Endodermal cell (in vitro differentiated cells): ENCODE measurements around the gene KIFC3. TPM values are rescaled to one million over a fixed set of nuclear protein-coding genes. Genes with fewer than 3 reads are reported as not detected.
"Not testable (repeated sequence)": the region's sequence is repeated elsewhere in the genome, so short reads cannot be mapped to it uniquely, and the experiment has no call there.

ENCODE experiments used
- DNase-seq: peaks from one replicate; pipeline ENCODE4 v3.0.0-alpha.2; 2017
- H3K27ac ChIP-seq: 2 replicates; pipeline ENCODE4 v1.5.1; 2013; ENCODE audit warnings: mild to moderate bottlenecking, low read depth, low read length, moderate library complexity
- H3K27me3 ChIP-seq: 2 replicates; pipeline ENCODE4 v1.6.1; 2013; ENCODE audit warnings: mild to moderate bottlenecking, low read length, moderate library complexity; ENCODE audit not compliant: insufficient read depth, control insufficient read depth, poor library complexity, severe bottlenecking
- H3K36me3 ChIP-seq: 2 replicates; pipeline ENCODE4 v1.7.0; 2013; ENCODE audit warnings: mild to moderate bottlenecking, low read length, moderate library complexity; ENCODE audit not compliant: control insufficient read depth, insufficient read depth
- H3K4me1 ChIP-seq: one replicate; pipeline ENCODE4 v1.7.0; 2013; ENCODE audit warnings: low read length; ENCODE audit not compliant: control insufficient read depth, insufficient read depth
- H3K4me3 ChIP-seq: 2 replicates; pipeline ENCODE4 v1.5.1; 2013; ENCODE audit warnings: mild to moderate bottlenecking, low read length, moderate library complexity
- H3K9ac ChIP-seq: 2 replicates; pipeline ENCODE4 v1.6.1; 2013; ENCODE audit warnings: mild to moderate bottlenecking, low read length, moderate library complexity; ENCODE audit not compliant: poor library complexity, severe bottlenecking; ENCODE audit errors: extremely low read depth
- H3K9me3 ChIP-seq: 2 replicates; pipeline ENCODE4 v1.6.1; 2013; ENCODE audit warnings: mild to moderate bottlenecking, low read length, moderate library complexity; ENCODE audit not compliant: control insufficient read depth
- H3K27ac Mint-ChIP-seq: 2 replicates; pipeline ENCODE4 v1.8.0; 2020; ENCODE audit warnings: mixed read lengths
- H3K27me3 Mint-ChIP-seq: 2 replicates; pipeline ENCODE4 v1.8.0; 2021; ENCODE audit warnings: mild to moderate bottlenecking, mixed read lengths; ENCODE audit not compliant: insufficient read depth
- H3K36me3 Mint-ChIP-seq: 2 replicates; pipeline ENCODE4 v1.8.0; 2020; ENCODE audit warnings: low read depth, mixed read lengths
- H3K4me1 Mint-ChIP-seq: 2 replicates; pipeline ENCODE4 v1.8.0; 2020; ENCODE audit warnings: mixed read lengths
- H3K4me3 Mint-ChIP-seq: 2 replicates; pipeline ENCODE4 v1.8.0; 2020; ENCODE audit warnings: mild to moderate bottlenecking, moderate library complexity, mixed read lengths
- H3K9me3 Mint-ChIP-seq: 2 replicates; pipeline ENCODE4 v1.8.0; 2020; ENCODE audit warnings: mild to moderate bottlenecking, mixed read lengths
- CTCF ChIP-seq: fragments of 200-600 bp; sonication (generic); conservative IDR thresholded peaks from 2 replicates; pipeline ENCODE4 v1.5.0; 2021; ENCODE audit warnings: antibody characterized with exemption, mild to moderate bottlenecking
- WGBS, 2 experiments: methylation state at CpG; one replicate each; pipeline versions ENCODE4 v1.1.5 to v1.1.7; 2013; ENCODE audit warnings: missing lambda C conversion rate in 2 of 2, mixed read lengths in 1 of 2; ENCODE audit not compliant: insufficient coverage in 1 of 2, insufficient read length in 1 of 2; 5-methylcytosine and 5-hydroxymethylcytosine counted together
- total RNA-seq, 2 donors: library from RNA; stranded (reverse); fragmentation: NEBNext Ultra II Directional in 1 of 2; extraction: Animal tissue kit (Norgen Biotek cat#: 25700) in 1 of 2; gene quantifications; 2 replicates in 1 of 2; 3 replicates in 1 of 2; pipeline ENCODE4 v1.2.1, GENCODE V29; 2021

Gene KIFC3
- total RNA-seq, 2 donors from 2014 or later, result 39.2 to 39.3 TPM

- no peak overlapping the region for H3K4me3 Mint-ChIP-seq
- H3K27ac ChIP-seq, result peak overlapping the region; percentile 22
- no peaks in the 10 kb centered on the region for H3K27me3 ChIP-seq
- H3K4me1 ChIP-seq, result peaks cover 4% of the 10 kb centered on the region
- no peaks in the 10 kb centered on the region for H3K36me3 ChIP-seq
- no peaks in the 10 kb centered on the region for H3K9me3 ChIP-seq
- no peak overlapping the region for H3K9ac ChIP-seq
- no peak overlapping the region for H3K4me3 ChIP-seq
- no peaks in the 10 kb centered on the region for H3K9me3 Mint-ChIP-seq
- WGBS, 2 experiments, result 91 to 95% methylated on average over 7 of the region's 7 CpGs
- H3K27me3 Mint-ChIP-seq, result no peaks in the 10 kb centered on the region
- TF ChIP-seq CTCF, result no peak
- H3K4me1 Mint-ChIP-seq, result peaks cover 5% of the 10 kb centered on the region
- H3K36me3 Mint-ChIP-seq, result peaks cover 11% of the 10 kb centered on the region
- no peak overlapping the region for H3K27ac Mint-ChIP-seq
- no peak for DNase-seq
Measured at GRCh38 chr16:57747091-57747490, 55.2 kb downstream of the KIFC3 start.

- not testable (repeated sequence) for H3K4me1 Mint-ChIP-seq, DNase-seq, H3K4me1 ChIP-seq, H3K27me3 ChIP-seq, H3K9me3 ChIP-seq, H3K27ac Mint-ChIP-seq, H3K4me3 ChIP-seq, H3K36me3 Mint-ChIP-seq, H3K9ac ChIP-seq, H3K4me3 Mint-ChIP-seq, H3K27ac ChIP-seq, H3K9me3 Mint-ChIP-seq, H3K27me3 Mint-ChIP-seq, H3K36me3 ChIP-seq
- WGBS, 2 experiments, result 20 to 82% methylated on average over 1 to 7 of the region's 7 CpGs
Measured at GRCh38 chr16:57746316-57746715, 56.0 kb downstream of the KIFC3 start.

DNA sequence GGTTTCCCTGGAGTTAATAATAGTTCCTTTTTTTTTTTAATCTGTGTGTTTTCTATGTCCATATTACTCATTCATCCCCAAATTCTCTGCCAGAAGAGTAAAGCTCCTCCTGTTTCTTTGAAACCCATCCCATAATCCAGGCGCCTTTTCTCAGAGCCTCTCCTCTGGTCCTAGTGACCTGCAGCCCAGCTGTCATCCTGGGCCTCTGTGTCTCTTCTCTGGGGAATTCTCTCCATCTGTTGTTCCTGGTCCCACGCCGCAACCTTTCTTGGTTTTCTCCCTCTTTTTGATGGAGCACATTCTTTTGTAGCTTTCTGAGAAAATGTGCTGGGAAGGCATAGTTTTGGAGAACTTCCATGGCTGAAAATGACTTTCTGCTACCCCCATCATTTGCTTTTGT, 56.5 kb downstream of the KIFC3 start:
- no peaks in the 10 kb centered on the region for H3K27me3 Mint-ChIP-seq
- H3K27ac ChIP-seq, result no peak overlapping the region
- WGBS, 2 experiments, result 96 to 97% methylated on average over 3 of the region's 3 CpGs
- H3K9me3 ChIP-seq, result no peaks in the 10 kb centered on the region
- H3K9me3 Mint-ChIP-seq, result no peaks in the 10 kb centered on the region
- peaks cover 5% of the 10 kb centered on the region for H3K4me1 Mint-ChIP-seq
- peaks cover 5% of the 10 kb centered on the region for H3K4me1 ChIP-seq
- H3K9ac ChIP-seq, result no peak overlapping the region
- H3K4me3 ChIP-seq, result no peak overlapping the region
- H3K36me3 ChIP-seq, result no peaks in the 10 kb centered on the region
- peaks cover 6% of the 10 kb centered on the region for H3K36me3 Mint-ChIP-seq
- H3K27ac Mint-ChIP-seq, result no peak overlapping the region
- no peak for DNase-seq
- no peak for TF ChIP-seq CTCF
- no peaks in the 10 kb centered on the region for H3K27me3 ChIP-seq
- H3K4me3 Mint-ChIP-seq, result no peak overlapping the region

DNA sequence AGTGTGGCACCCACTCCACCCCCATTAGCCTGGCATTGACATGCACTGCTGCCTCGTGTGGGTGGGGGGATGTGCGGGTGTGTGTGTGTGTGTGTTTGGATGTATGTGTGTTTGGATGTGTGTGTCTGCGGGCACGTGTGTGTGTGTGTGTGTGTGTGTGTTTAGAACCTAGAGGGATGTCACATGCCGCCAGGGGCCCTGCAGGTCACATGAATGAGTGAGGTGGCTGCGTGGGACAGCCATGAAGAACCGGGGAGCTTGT, 57.7 kb downstream of the KIFC3 start:
- WGBS, 2 experiments, result 84 to 100% methylated on average over 4 to 7 of the region's 7 CpGs
- Mint-ChIP-seq H3K4me3 (no peak overlapping the region), H3K36me3 (peaks cover 6% of the 10 kb centered on the region), H3K4me1 (peaks cover 5% of the 10 kb centered on the region), H3K27ac (no peak overlapping the region), H3K27me3 (no peaks in the 10 kb centered on the region), H3K9me3 (no peaks in the 10 kb centered on the region)
- Histone ChIP-seq H3K4me1 (peaks cover 5% of the 10 kb centered on the region), H3K4me3 (no peak overlapping the region), H3K9me3 (no peaks in the 10 kb centered on the region), H3K27ac (no peak overlapping the region), H3K9ac (no peak overlapping the region), H3K27me3 (no peaks in the 10 kb centered on the region), H3K36me3 (no peaks in the 10 kb centered on the region)
- DNase-seq, result no peak
- no peak for TF ChIP-seq CTCF
